H1 (cell line): Measurements from ENCODE around the gene FAM83F. TPM values are rescaled to one million over a fixed set of nuclear protein-coding genes. Genes with fewer than 3 reads are reported as not detected.

Experiments used
- CTCF ChIA-PET: fragments of 300-600 bp; sonication (Branson Sonifier 250); formaldehyde crosslinking; loops from one replicate; lab custom pipeline; 2021; ENCODE audit not compliant: partially characterized antibody; lab: Charles Lee
- POLR2A ChIA-PET: fragments of 300-600 bp; sonication (Branson Sonifier 250); formaldehyde crosslinking; loops from one replicate; lab custom pipeline; 2021; ENCODE audit warnings: inconsistent platforms; ENCODE audit not compliant: partially characterized antibody; lab: Charles Lee
- DNase-seq, 2 experiments: peaks; one replicate each; pipeline versions ENCODE4 v3.0.0 to v3.0.0-alpha.2; 2010 to 2022; ENCODE audit warnings: low spot score in 2 of 2, low read depth in 1 of 2, mixed read lengths in 1 of 2
- FAIRE-seq: peaks from 2 replicates; lab custom pipeline; 2011; peaks lifted over from hg19 to GRCh38; lab: Jason Lieb, UNC
- H2AFZ ChIP-seq: 2 replicates; pipeline ENCODE4 v1.8.1; 2012; ENCODE audit warnings: low read length, inconsistent platforms
- H2AK5ac ChIP-seq: 2 replicates; pipeline ENCODE4 v1.6.1; 2013; ENCODE audit warnings: low read depth, low read length
- H2BK120ac ChIP-seq: replicated peaks from 2 replicates; pipeline ENCODE3; 2013; ENCODE audit warnings: low read depth, low read length, inconsistent platforms
- H2BK12ac ChIP-seq: 2 replicates; pipeline ENCODE4 v1.6.1; 2013; ENCODE audit warnings: low read depth, low read length
- H2BK15ac ChIP-seq: 2 replicates; pipeline ENCODE4 v1.6.1; 2013; ENCODE audit warnings: low read length
- H2BK20ac ChIP-seq: 2 replicates; pipeline ENCODE4 v1.6.1; 2013; ENCODE audit warnings: low read length
- H2BK5ac ChIP-seq: 2 replicates; pipeline ENCODE4 v1.6.1; 2013; ENCODE audit warnings: low read depth, low read length
- H3K14ac ChIP-seq: 2 replicates; pipeline ENCODE4 v1.6.1; 2013; ENCODE audit warnings: inconsistent platforms; ENCODE audit not compliant: insufficient read length
- H3K18ac ChIP-seq: 2 replicates; pipeline ENCODE4 v1.6.1; 2013; ENCODE audit warnings: low read length; ENCODE audit errors: extremely low read depth
- H3K23ac ChIP-seq: 2 replicates; pipeline ENCODE4 v1.6.1; 2013; ENCODE audit warnings: inconsistent platforms; ENCODE audit not compliant: insufficient read length
- H3K23me2 ChIP-seq: 2 replicates; pipeline ENCODE4 v1.6.1; 2013; ENCODE audit warnings: low read depth, low read length
- H3K27ac ChIP-seq: 2 replicates; pipeline ENCODE4 v1.6.1; 2011; ENCODE audit warnings: low read depth, low read length, inconsistent platforms
- H3K27me3 ChIP-seq, 4 experiments: replicated peaks in 1 of 4; 1 replicate in 1 of 4; 2 replicates in 3 of 4; pipeline versions ENCODE4 v1.6.1 to v1.8.1; 2011 to 2013; ENCODE audit warnings: low read length in 3 of 4, mild to moderate bottlenecking in 3 of 4, inconsistent platforms in 2 of 4, mixed read lengths in 2 of 4, moderate library complexity in 1 of 4; ENCODE audit not compliant: control insufficient read depth in 3 of 4, insufficient read depth in 3 of 4; ENCODE audit errors: extremely low read depth in 1 of 4
- H3K36me3 ChIP-seq, 4 experiments: 2 replicates each; pipeline versions ENCODE4 v1.6.1 to v1.8.1; 2011 to 2013; ENCODE audit warnings: mild to moderate bottlenecking in 4 of 4, low read length in 3 of 4, moderate library complexity in 2 of 4, control low read depth in 1 of 4, inconsistent platforms in 1 of 4; ENCODE audit not compliant: insufficient read depth in 4 of 4, control insufficient read depth in 2 of 4
- H3K4ac ChIP-seq: replicated peaks from 2 replicates; pipeline ENCODE3; 2013; ENCODE audit warnings: low read length, low read depth, mixed read lengths, inconsistent platforms; ENCODE audit not compliant: insufficient read length
- H3K4me1 ChIP-seq, 4 experiments: replicated peaks in 1 of 4; 1 replicate in 1 of 4; 2 replicates in 3 of 4; pipeline versions ENCODE4 v1.6.1 to v1.8.1; 2011 to 2013; ENCODE audit warnings: low read length in 3 of 4, inconsistent platforms in 2 of 4, mixed read lengths in 1 of 4; ENCODE audit not compliant: insufficient read depth in 4 of 4, control insufficient read depth in 3 of 4
- H3K4me2 ChIP-seq, 2 experiments: 2 replicates each; pipeline versions ENCODE4 v1.6.1 to v1.8.1; 2011 to 2013; ENCODE audit warnings: low read depth in 2 of 2, low read length in 2 of 2, control low read depth in 1 of 2, inconsistent platforms in 1 of 2, mild to moderate bottlenecking in 1 of 2; ENCODE audit not compliant: insufficient read depth in 1 of 2
- H3K4me3 ChIP-seq, 4 experiments: fragments of 200-600, 300-600 bp in 1 of 4; sonication (generic), shearing (Covaris generic), sonication (Bioruptor Twin) in 1 of 4; 2 replicates each; pipeline versions ENCODE4 v1.5.1 to v1.8.1; 2011 to 2016; ENCODE audit warnings: low read length in 4 of 4, low read depth in 3 of 4, control low read depth in 2 of 4, inconsistent platforms in 2 of 4, mild to moderate bottlenecking in 2 of 4, mixed read lengths in 1 of 4, moderate library complexity in 1 of 4; ENCODE audit not compliant: insufficient read depth in 2 of 4; ENCODE audit errors: extremely low read depth in 1 of 4
- H3K56ac ChIP-seq: replicated peaks from 2 replicates; pipeline ENCODE3; 2013; ENCODE audit warnings: low read depth, mild to moderate bottlenecking, mixed read lengths, low read length, inconsistent platforms; ENCODE audit not compliant: insufficient read length
- H3K79me1 ChIP-seq: 2 replicates; pipeline ENCODE4 v1.6.1; 2013; ENCODE audit warnings: low read depth, low read length, control low read depth
- H3K79me2 ChIP-seq, 2 experiments: 2 replicates each; pipeline versions ENCODE4 v1.6.1 to v1.8.1; 2012 to 2013; ENCODE audit warnings: low read length in 2 of 2, mild to moderate bottlenecking in 2 of 2, inconsistent platforms in 1 of 2; ENCODE audit not compliant: insufficient read depth in 2 of 2, control insufficient read depth in 1 of 2
- H3K9ac ChIP-seq, 4 experiments: replicated peaks in 1 of 4; 1 replicate in 1 of 4; 2 replicates in 3 of 4; pipeline versions ENCODE4 v1.6.1 to v1.8.1; 2011 to 2013; ENCODE audit warnings: low read depth in 3 of 4, low read length in 3 of 4, control low read depth in 2 of 4, mild to moderate bottlenecking in 2 of 4, moderate library complexity in 2 of 4, inconsistent platforms in 1 of 4; ENCODE audit errors: extremely low read depth in 1 of 4
- H3K9me3 ChIP-seq, 2 experiments: 2 replicates each; pipeline versions ENCODE4 v1.6.1 to v1.8.1; 2012 to 2013; ENCODE audit warnings: mild to moderate bottlenecking in 2 of 2, moderate library complexity in 2 of 2, control low read depth in 1 of 2, inconsistent platforms in 1 of 2, low read depth in 1 of 2, low read length in 1 of 2, mixed read lengths in 1 of 2; ENCODE audit not compliant: insufficient read depth in 2 of 2
- H4K20me1 ChIP-seq, 2 experiments: replicated peaks in 1 of 2; 2 replicates each; pipeline versions ENCODE3 to v1.8.1; 2011 to 2013; ENCODE audit warnings: inconsistent platforms in 2 of 2, low read length in 2 of 2, mild to moderate bottlenecking in 1 of 2; ENCODE audit not compliant: insufficient read depth in 2 of 2, control insufficient read depth in 1 of 2
- H4K5ac ChIP-seq: 2 replicates; pipeline ENCODE4 v1.6.1; 2013; ENCODE audit warnings: low read length, low read depth, mixed read lengths, inconsistent platforms; ENCODE audit not compliant: insufficient read length
- H4K8ac ChIP-seq: 2 replicates; pipeline ENCODE4 v1.8.0; 2013; ENCODE audit warnings: mild to moderate bottlenecking, moderate library complexity, low read length, inconsistent platforms; ENCODE audit not compliant: insufficient read depth; ENCODE audit errors: extremely low read depth
- H4K91ac ChIP-seq: replicated peaks from 2 replicates; pipeline ENCODE3; 2013; ENCODE audit warnings: low read length, mixed read lengths, inconsistent platforms; ENCODE audit not compliant: insufficient read length
- BCL11A ChIP-seq, 2 experiments: IDR thresholded peaks; one replicate each; pipeline ENCODE4 v1.6.1; 2011; ENCODE audit warnings: low read depth in 2 of 2, low read length in 2 of 2, mild to moderate bottlenecking in 2 of 2
- E2F6 ChIP-seq: IDR thresholded peaks from 2 replicates; pipeline ENCODE4 v1.6.1; 2012; ENCODE audit warnings: inconsistent platforms
- MAFK ChIP-seq: IDR thresholded peaks from 2 replicates; pipeline ENCODE4 v1.6.1; 2012; ENCODE audit warnings: low read depth, mild to moderate bottlenecking, improper control_type of control experiment, low read length
- NANOG ChIP-seq: IDR thresholded peaks from 2 replicates; pipeline ENCODE4 v1.6.1; 2011; ENCODE audit warnings: low read length, low read depth, mild to moderate bottlenecking, inconsistent platforms; ENCODE audit not compliant: insufficient read depth, poor library complexity, severe bottlenecking
- POU5F1 ChIP-seq: IDR thresholded peaks from 2 replicates; pipeline ENCODE4 v1.6.1; 2011; ENCODE audit warnings: low read depth, mild to moderate bottlenecking, low read length, moderate library complexity
- SP2 ChIP-seq: IDR thresholded peaks from 2 replicates; pipeline ENCODE4 v1.6.1; 2012; ENCODE audit warnings: mild to moderate bottlenecking, low read length, inconsistent platforms
- SP4 ChIP-seq: IDR thresholded peaks from 2 replicates; pipeline ENCODE4 v1.6.1; 2012; ENCODE audit warnings: low read length, inconsistent platforms
- WGBS, 2 experiments: shearing (Covaris generic) in 1 of 2; methylation state at CpG; one replicate each; pipeline versions ENCODE4 v1.1.6 to v1.1.7; 2013 to 2015; ENCODE audit warnings: low lambda C conversion rate in 2 of 2, mixed read lengths in 2 of 2, inconsistent platforms in 1 of 2, low coverage in 1 of 2, missing lambda C conversion rate in 1 of 2; ENCODE audit not compliant: insufficient replicate concordance in 2 of 2, insufficient coverage in 1 of 2, insufficient read length in 1 of 2; ENCODE audit errors: extremely low coverage in 1 of 2, missing lambda C conversion rate in 1 of 2; 5-methylcytosine and 5-hydroxymethylcytosine counted together
- polyA plus RNA-seq, 7 experiments: library from polyadenylated mRNA; depleted of rRNA in 3 of 7; stranded (reverse) in 5 of 7; unstranded in 2 of 7; fragments of >200 nt in 5 of 7; fragments of 200-250 nt in 2 of 7; gene quantifications; 1 replicate in 5 of 7; 2 replicates in 1 of 7; 4 replicates in 1 of 7; pipeline versions ENCODE4 v1.2.1 to v1.2.3, GENCODE V29; 2011 to 2013; ENCODE audit warnings: missing spikeins in 2 of 7, mixed read lengths in 2 of 7
- total RNA-seq: library from RNA; stranded (reverse); fragmentation: NEBNext Ultra II Directional; extraction: Animal tissue kit (Norgen Biotek cat#: 25700); gene quantifications from 2 replicates; pipeline ENCODE4 v1.2.1, GENCODE V29; 2021

The FAM83F gene
- total and polyA plus RNA-seq, 2 of the 8 experiments (the other 6 are each of a cell fraction or from before 2014, with no cell fraction given), result 8.6 to 18.9 TPM

DNA sequence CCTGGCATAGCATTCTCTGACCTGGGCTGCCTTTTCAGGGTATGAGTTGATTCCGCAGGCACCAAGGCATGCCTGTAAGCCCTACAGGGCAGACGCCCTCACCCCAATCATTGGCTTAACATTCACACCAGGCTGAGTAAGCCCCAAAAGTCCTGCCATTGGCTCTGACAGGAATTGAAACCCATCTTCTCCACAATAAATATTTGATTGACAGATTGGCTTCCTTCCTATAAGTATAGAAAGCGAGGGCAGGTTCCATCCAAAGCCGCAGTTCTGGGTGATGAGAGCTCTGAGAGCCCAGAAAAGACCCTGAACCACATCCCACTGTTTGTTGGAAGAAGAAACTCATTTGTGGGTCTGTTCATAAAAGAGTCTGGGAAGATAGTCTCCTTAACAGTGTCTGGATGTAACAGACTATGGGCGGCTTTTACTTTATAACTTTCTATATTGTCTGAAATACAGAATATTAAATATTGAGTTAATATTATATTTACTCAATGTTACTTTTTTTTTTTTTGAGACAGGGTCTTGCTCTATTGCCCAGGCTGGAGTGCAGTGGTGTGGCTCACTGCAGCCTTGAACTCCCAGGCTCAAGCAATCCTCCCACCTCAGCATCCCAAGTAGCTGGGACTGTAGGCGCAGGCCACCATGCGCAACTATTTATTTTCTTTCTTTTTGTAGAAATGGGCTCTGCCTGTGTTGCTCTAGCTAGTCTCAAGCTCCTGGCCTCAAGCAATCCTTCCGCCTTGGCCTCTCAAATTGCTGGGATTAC, 46.8 kb downstream of the FAM83F start:
- peaks cover 2% of the 10 kb centered on the region; the same call in 1 of the 2 replicates for H3K79me1 ChIP-seq
- no peak overlapping the region for H2AFZ ChIP-seq
- FAIRE-seq (no peak), DNase-seq (no peak)
- H3K9me3 ChIP-seq, result no peaks in the 10 kb centered on the region
- H3K18ac ChIP-seq, result no peak overlapping the region
- H3K4me1 ChIP-seq, result peaks cover 0 to 7% (median 2%) of the 10 kb centered on the region in 4 experiments; a peak in 3 of 7 replicates
- no peak overlapping the region for H2BK12ac ChIP-seq
- no peak overlapping the region for H4K91ac ChIP-seq
- no peak overlapping the region for H3K23ac ChIP-seq
- H3K4me3 ChIP-seq, result no peak overlapping the region
- no peak for TF ChIP-seq SP2
- no peak for TF ChIP-seq E2F6
- no peak for TF ChIP-seq POU5F1
- no peak for TF ChIP-seq NANOG
- TF ChIP-seq MAFK, result no peak
- no peak for TF ChIP-seq SP4
- no peak for TF ChIP-seq BCL11A (IDR thresholded peaks at IDR 0.05; ENCODE audit: low read depth in 2 of 2, low read length in 2 of 2)
- H3K4ac ChIP-seq, result no peak overlapping the region
- H3K9ac ChIP-seq, result no peak overlapping the region
- H4K20me1 ChIP-seq, result peaks cover 0 to 3% of the 10 kb centered on the region in 2 experiments
- H4K8ac ChIP-seq, result no peak overlapping the region
- peaks cover 7% of the 10 kb centered on the region for H3K23me2 ChIP-seq
- no peak overlapping the region for H3K27ac ChIP-seq
- CTCF ChIA-PET, result interaction anchor here (3.0 to 10.1 kb wide), 2 partner anchors 16 to 109 kb away, joined by 13 to 120 read pairs; no protein-coding TSS in a partner anchor
- no peak overlapping the region for H3K14ac ChIP-seq
- H2BK120ac ChIP-seq, result no peak overlapping the region
- POLR2A ChIA-PET, result no interaction called here
- no peak overlapping the region for H2BK20ac ChIP-seq
- peaks cover 0 to 6% (median 3%) of the 10 kb centered on the region in 4 experiments; a peak in 2 of 7 replicates for H3K27me3 ChIP-seq
- peaks cover 3 to 10% of the 10 kb centered on the region in 2 experiments; a peak in 3 of 4 replicates for H3K79me2 ChIP-seq
- H2BK5ac ChIP-seq, result no peak overlapping the region
- no peak overlapping the region for H3K4me2 ChIP-seq
- no peak overlapping the region for H4K5ac ChIP-seq
- 88% methylated on average over 8 of the region's 8 CpGs; no CpG with 5 or more reads in 1 of the 2 experiments for WGBS, 2 experiments
- no peak overlapping the region for H3K56ac ChIP-seq
- H3K36me3 ChIP-seq, result no peaks in the 10 kb centered on the region
- H2BK15ac ChIP-seq, result no peak overlapping the region
- no peak overlapping the region for H2AK5ac ChIP-seq
